ENCODE data around the gene LRRC52.

Gene LRRC52

GRCh38 chr1:165539306-165539705, 4.5 kb upstream of the LRRC52 start:
- no peak for DNase-seq

GRCh38 chr1:165539908-165540307, 3.9 kb upstream of the LRRC52 start:
- no peak for DNase-seq

- no peak for DNase-seq
Measured at GRCh38 chr1:165542015-165542631, 1.7 kb upstream of the LRRC52 start.

- no peak for DNase-seq
Measured at GRCh38 chr1:165542647-165543046, 1.2 kb upstream of the LRRC52 start.

GRCh38 chr1:165544996-165545395, 1.2 kb downstream of the LRRC52 start:
- no peak for DNase-seq

GRCh38 chr1:165545974-165546373, 2.2 kb downstream of the LRRC52 start:
- DNase-seq = no peak

GRCh38 chr1:165549973-165550372, 6.2 kb downstream of the LRRC52 start:
- no peak for DNase-seq

- DNase-seq = no peak
Measured at GRCh38 chr1:165551469-165551868, 7.7 kb downstream of the LRRC52 start.

GRCh38 chr1:165560883-165561656, 17.3 kb downstream of the LRRC52 start:
- DNase-seq = no peak

- no peak for DNase-seq
Measured at GRCh38 chr1:165562571-165562970, 18.8 kb downstream of the LRRC52 start.

- DNase-seq = no peak
Measured at GRCh38 chr1:165563551-165563950, 19.8 kb downstream of the LRRC52 start.

- DNase-seq = no peak
Measured at GRCh38 chr1:165564561-165564960, 20.8 kb downstream of the LRRC52 start.

- no peak for DNase-seq
Measured at GRCh38 chr1:165565751-165566490, 22.1 kb downstream of the LRRC52 start.

- no peak for DNase-seq
Measured at GRCh38 chr1:165570078-165570477, 26.3 kb downstream of the LRRC52 start.

- DNase-seq = no peak
Measured at GRCh38 chr1:165573787-165574186, 30.0 kb downstream of the LRRC52 start.

GRCh38 chr1:165574295-165574694, 30.5 kb downstream of the LRRC52 start:
- no peak for DNase-seq

- no peak for DNase-seq
Measured at GRCh38 chr1:165575468-165576099, 31.8 kb downstream of the LRRC52 start.

GRCh38 chr1:165576536-165576935, 32.7 kb downstream of the LRRC52 start:
- DNase-seq = no peak

GRCh38 chr1:165577707-165578106, 33.9 kb downstream of the LRRC52 start:
- DNase-seq = no peak

- no peak for DNase-seq
Measured at GRCh38 chr1:165580931-165581871, 37.4 kb downstream of the LRRC52 start.

GRCh38 chr1:165581926-165582325, 38.1 kb downstream of the LRRC52 start:
- DNase-seq = no peak

GRCh38 chr1:165586398-165586797, 42.6 kb downstream of the LRRC52 start:
- DNase-seq = no peak
